Measurements from ENCODE around the gene STYXL2. TPM values are rescaled to one million over a fixed set of nuclear protein-coding genes. Genes with fewer than 3 reads are reported as not detected.

The STYXL2 gene
- total RNA-seq, 1 experiment from 2014 or later, result not detected

DNA sequence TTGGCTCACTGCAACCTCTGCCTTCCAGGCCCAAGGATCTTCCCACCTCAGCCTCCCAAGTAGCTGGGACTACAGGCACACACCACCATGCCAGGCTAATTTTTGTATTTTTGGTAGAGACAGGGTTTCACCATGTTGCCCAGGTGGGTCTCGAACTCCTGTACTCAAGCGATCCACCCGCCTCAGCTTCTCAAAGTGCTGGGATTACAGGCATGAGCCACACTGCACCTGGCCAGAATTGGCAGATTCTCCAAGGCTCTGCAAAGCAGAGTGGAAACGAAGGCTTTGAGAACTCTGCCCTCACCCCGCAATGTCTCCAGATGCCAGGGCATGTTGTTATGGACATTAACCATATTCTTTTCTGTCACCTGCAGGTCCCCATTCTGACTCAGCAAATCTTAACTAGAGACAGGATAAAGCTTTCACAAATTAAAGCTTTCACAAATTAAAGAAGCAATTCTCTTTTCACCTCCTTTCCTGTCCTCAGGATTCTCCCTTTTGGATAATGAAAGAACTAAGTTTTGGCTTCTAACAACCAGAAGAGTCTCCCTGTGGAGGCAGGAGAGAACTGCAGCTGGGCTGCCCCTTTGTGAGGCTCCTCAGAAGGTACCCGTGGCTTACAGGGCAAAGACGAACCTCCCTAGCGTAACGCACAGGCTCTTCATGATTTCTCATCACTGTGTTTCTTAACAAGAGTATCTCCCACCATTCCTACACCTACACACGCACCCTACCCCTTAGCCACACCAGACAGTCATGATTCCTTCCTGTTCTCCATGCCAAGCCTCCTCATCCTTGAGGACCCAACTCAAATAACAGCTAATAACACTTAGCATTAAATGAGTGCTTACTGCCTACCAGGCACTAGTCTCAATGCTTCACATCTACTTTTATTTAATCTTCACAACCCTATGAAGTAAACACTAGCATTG is 33.5 kb upstream of the STYXL2 start:
- ChIA-PET CTCF (interaction anchor here (0.6 to 1.5 kb wide), 8 partner anchors 8 to 395 kb away, joined by 3 to 10 read pairs (median 6); partner anchors contain the start of genes POGK and POU2F1), POLR2A (no interaction called here)
- H3K27me3 ChIP-seq (ENCODE audit: control insufficient read depth, insufficient read depth, low read length), result no peaks in the 10 kb centered on the region
- H3K36me3 ChIP-seq (ENCODE audit: control insufficient read depth, insufficient read depth, low read length), result no peaks in the 10 kb centered on the region
- in situ Hi-C loops (cut with HindIII; ENCODE audit: low pct_unique_long_range_greater_than_20kb, low sequenced_read_pairs) (no loop called here), intact Hi-C loops (cut with micrococcal nuclease; ENCODE audit: unreplicated experiment) (no loop called here)
- H3K4me1 ChIP-seq (ENCODE audit: control insufficient read depth, insufficient read depth, low read length), result no peaks in the 10 kb centered on the region
- BruUV-seq (replicated peaks), result no TSS peak
- no peak for DNase-seq (ENCODE audit: low read depth, low spot score)
- no peak overlapping the region for H3K27ac ChIP-seq (ENCODE audit: low read length)
- no peak for ATAC-seq
- H3K4me3 ChIP-seq (ENCODE audit: low read depth in 2 of 2, low read length in 2 of 2), result no peak overlapping the region
- no peaks in the 10 kb centered on the region for H3K9me3 ChIP-seq (ENCODE audit: control insufficient read depth, insufficient read depth, low read depth, low read length)
- TF ChIP-seq, protein P1, sequence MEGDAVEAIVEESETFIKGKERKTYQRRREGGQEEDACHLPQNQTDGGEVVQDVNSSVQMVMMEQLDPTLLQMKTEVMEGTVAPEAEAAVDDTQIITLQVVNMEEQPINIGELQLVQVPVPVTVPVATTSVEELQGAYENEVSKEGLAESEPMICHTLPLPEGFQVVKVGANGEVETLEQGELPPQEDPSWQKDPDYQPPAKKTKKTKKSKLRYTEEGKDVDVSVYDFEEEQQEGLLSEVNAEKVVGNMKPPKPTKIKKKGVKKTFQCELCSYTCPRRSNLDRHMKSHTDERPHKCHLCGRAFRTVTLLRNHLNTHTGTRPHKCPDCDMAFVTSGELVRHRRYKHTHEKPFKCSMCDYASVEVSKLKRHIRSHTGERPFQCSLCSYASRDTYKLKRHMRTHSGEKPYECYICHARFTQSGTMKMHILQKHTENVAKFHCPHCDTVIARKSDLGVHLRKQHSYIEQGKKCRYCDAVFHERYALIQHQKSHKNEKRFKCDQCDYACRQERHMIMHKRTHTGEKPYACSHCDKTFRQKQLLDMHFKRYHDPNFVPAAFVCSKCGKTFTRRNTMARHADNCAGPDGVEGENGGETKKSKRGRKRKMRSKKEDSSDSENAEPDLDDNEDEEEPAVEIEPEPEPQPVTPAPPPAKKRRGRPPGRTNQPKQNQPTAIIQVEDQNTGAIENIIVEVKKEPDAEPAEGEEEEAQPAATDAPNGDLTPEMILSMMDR (IDR thresholded peaks at IDR 0.05), result peak; percentile 44
- TF ChIP-seq, protein P2, sequence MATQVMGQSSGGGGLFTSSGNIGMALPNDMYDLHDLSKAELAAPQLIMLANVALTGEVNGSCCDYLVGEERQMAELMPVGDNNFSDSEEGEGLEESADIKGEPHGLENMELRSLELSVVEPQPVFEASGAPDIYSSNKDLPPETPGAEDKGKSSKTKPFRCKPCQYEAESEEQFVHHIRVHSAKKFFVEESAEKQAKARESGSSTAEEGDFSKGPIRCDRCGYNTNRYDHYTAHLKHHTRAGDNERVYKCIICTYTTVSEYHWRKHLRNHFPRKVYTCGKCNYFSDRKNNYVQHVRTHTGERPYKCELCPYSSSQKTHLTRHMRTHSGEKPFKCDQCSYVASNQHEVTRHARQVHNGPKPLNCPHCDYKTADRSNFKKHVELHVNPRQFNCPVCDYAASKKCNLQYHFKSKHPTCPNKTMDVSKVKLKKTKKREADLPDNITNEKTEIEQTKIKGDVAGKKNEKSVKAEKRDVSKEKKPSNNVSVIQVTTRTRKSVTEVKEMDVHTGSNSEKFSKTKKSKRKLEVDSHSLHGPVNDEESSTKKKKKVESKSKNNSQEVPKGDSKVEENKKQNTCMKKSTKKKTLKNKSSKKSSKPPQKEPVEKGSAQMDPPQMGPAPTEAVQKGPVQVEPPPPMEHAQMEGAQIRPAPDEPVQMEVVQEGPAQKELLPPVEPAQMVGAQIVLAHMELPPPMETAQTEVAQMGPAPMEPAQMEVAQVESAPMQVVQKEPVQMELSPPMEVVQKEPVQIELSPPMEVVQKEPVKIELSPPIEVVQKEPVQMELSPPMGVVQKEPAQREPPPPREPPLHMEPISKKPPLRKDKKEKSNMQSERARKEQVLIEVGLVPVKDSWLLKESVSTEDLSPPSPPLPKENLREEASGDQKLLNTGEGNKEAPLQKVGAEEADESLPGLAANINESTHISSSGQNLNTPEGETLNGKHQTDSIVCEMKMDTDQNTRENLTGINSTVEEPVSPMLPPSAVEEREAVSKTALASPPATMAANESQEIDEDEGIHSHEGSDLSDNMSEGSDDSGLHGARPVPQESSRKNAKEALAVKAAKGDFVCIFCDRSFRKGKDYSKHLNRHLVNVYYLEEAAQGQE (IDR thresholded peaks at IDR 0.05; ENCODE audit: insufficient read depth in 1 of 2, low read depth in 2 of 2, low read length in 1 of 2), result no peak

DNA sequence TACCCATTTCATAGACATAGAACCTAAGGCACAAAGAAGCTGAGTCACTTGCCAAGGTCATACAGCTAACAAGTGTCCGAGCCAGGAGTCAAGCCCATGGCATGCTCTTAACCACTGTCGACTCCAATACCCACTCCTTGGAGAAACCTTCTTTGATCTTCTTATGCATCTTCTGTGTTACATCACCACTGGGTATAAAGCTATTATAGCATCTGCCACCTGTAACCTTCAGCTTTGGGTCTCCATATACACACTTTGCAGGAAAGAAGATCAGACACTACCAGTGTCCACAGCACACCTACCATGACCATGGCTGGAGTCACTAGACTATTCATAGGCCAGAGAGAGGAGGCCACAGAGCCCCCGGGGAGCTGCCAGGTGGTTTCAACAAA is 32.8 kb upstream of the STYXL2 start:
- no peak overlapping the region for H3K27ac ChIP-seq (ENCODE audit: low read length)
- H3K36me3 ChIP-seq (ENCODE audit: control insufficient read depth, insufficient read depth, low read length), result no peaks in the 10 kb centered on the region
- no peaks in the 10 kb centered on the region for H3K27me3 ChIP-seq (ENCODE audit: control insufficient read depth, insufficient read depth, low read length)
- no peaks in the 10 kb centered on the region for H3K4me1 ChIP-seq (ENCODE audit: control insufficient read depth, insufficient read depth, low read length)
- ATAC-seq (no peak), DNase-seq (ENCODE audit: low read depth, low spot score) (no peak)
- CTCF ChIA-PET, result interaction anchor here (0.6 to 1.5 kb wide), 3 partner anchors 151 to 159 kb away, joined by 3 to 9 read pairs (median 6); partner anchors contain the start of gene POU2F1
- no peaks in the 10 kb centered on the region for H3K9me3 ChIP-seq (ENCODE audit: control insufficient read depth, insufficient read depth, low read depth, low read length)
- no peak overlapping the region for H3K4me3 ChIP-seq (ENCODE audit: low read depth in 2 of 2, low read length in 2 of 2)
- intact Hi-C loops (cut with micrococcal nuclease; ENCODE audit: unreplicated experiment), result no loop called here
- in situ Hi-C loops (cut with HindIII; ENCODE audit: low pct_unique_long_range_greater_than_20kb, low sequenced_read_pairs), result no loop called here
- TF ChIP-seq SIN3A (IDR thresholded peaks at IDR 0.05; ENCODE audit: borderline replicate concordance, insufficient read depth, low read depth, low read length), result no peak
- TF ChIP-seq TCF7L2 (IDR thresholded peaks at IDR 0.05; ENCODE audit: low read depth, low read length), result no peak
- TF ChIP-seq, protein P1 (IDR thresholded peaks at IDR 0.05), result no peak
- TF ChIP-seq, protein P2 (IDR thresholded peaks at IDR 0.05; ENCODE audit: insufficient read depth in 1 of 2, low read depth in 2 of 2, low read length in 1 of 2), result no peak
- TF ChIP-seq POLR2AphosphoS5 (IDR thresholded peaks at IDR 0.05; ENCODE audit: low read depth, low read length), result no peak
- no TSS peak for BruUV-seq (replicated peaks)
- POLR2A ChIA-PET, result no interaction called here

Data from Panc1 (cell line).